GM23338 (cell line): ENCODE results near the gene ZFYVE16. TPM values are rescaled to one million over a fixed set of nuclear protein-coding genes. Genes with fewer than 3 reads are reported as not detected.

Source experiments
- ATAC-seq: fragments of 200-7000 bp; cut with Tn5 transposase; 3 replicates; pipeline ENCODE4 v1.9.1; 2020
- DNase-seq: peaks from one replicate; pipeline ENCODE4 v3.0.0-alpha.2; 2015; ENCODE audit warnings: low spot score
- H2AFZ ChIP-seq: fragments of 200-600 bp; sonication (generic); 2 replicates; pipeline ENCODE4 v1.8.0; 2016; ENCODE audit warnings: antibody characterized with exemption, mild to moderate bottlenecking, moderate library complexity
- H3F3A ChIP-seq: fragments of 200-600 bp; sonication (generic); replicated peaks from 2 replicates; pipeline ENCODE4 v1.8.0; 2017; ENCODE audit warnings: antibody characterized with exemption, mixed run types, low read depth
- H3K27ac ChIP-seq: fragments of 200-600 bp; sonication (generic); 2 replicates; pipeline ENCODE4 v1.6.1; 2016; ENCODE audit warnings: low read depth
- H3K27me3 ChIP-seq: fragments of 200-600 bp; sonication (generic); 2 replicates; pipeline ENCODE4 v1.8.0; 2016; ENCODE audit warnings: mild to moderate bottlenecking, mixed run types, moderate library complexity; ENCODE audit not compliant: insufficient read depth
- H3K36me3 ChIP-seq: fragments of 200-600 bp; sonication (generic); 2 replicates; pipeline ENCODE4 v1.8.0; 2016; ENCODE audit warnings: mild to moderate bottlenecking; ENCODE audit not compliant: insufficient read depth
- H3K4me1 ChIP-seq: fragments of 200-600 bp; sonication (generic); 2 replicates; pipeline ENCODE4 v1.8.0; 2016; ENCODE audit warnings: mild to moderate bottlenecking, moderate library complexity; ENCODE audit not compliant: insufficient read depth
- H3K4me2 ChIP-seq: fragments of 200-600 bp; sonication (generic); 2 replicates; pipeline ENCODE4 v1.7.1; 2017; ENCODE audit warnings: mixed run types
- H3K4me3 ChIP-seq: fragments of 200-600 bp; sonication (generic); 2 replicates; pipeline ENCODE4 v1.6.1; 2016; ENCODE audit warnings: mixed run types
- H3K79me2 ChIP-seq: fragments of 200-600 bp; sonication (generic); replicated peaks from 2 replicates; pipeline ENCODE4 v1.8.0; 2017; ENCODE audit warnings: mild to moderate bottlenecking; ENCODE audit not compliant: insufficient read depth
- H3K9me2 ChIP-seq: fragments of 200-600 bp; sonication (generic); 2 replicates; pipeline ENCODE4 v1.8.0; 2017; ENCODE audit not compliant: insufficient read depth
- H4K20me1 ChIP-seq: fragments of 200-600 bp; sonication (generic); replicated peaks from 2 replicates; pipeline ENCODE4 v1.8.0; 2017; ENCODE audit warnings: mild to moderate bottlenecking; ENCODE audit not compliant: insufficient read depth
- H3K27ac Mint-ChIP-seq: 2 replicates; pipeline ENCODE4 v1.8.0; 2020; ENCODE audit warnings: inconsistent platforms, mild to moderate bottlenecking, moderate library complexity, mixed read lengths
- H3K27me3 Mint-ChIP-seq: 3 replicates; pipeline ENCODE4 v1.8.0; 2022; ENCODE audit warnings: low read depth, mild to moderate bottlenecking, moderate library complexity, mixed read lengths, inconsistent platforms; ENCODE audit not compliant: insufficient read depth, poor library complexity
- H3K36me3 Mint-ChIP-seq: 3 replicates; pipeline ENCODE4 v1.8.0; 2021; ENCODE audit warnings: low read depth, mild to moderate bottlenecking, inconsistent platforms, moderate library complexity, mixed read lengths
- H3K4me1 Mint-ChIP-seq: 3 replicates; pipeline ENCODE4 v1.8.0; 2020; ENCODE audit warnings: mild to moderate bottlenecking, inconsistent platforms, mixed read lengths
- H3K4me3 Mint-ChIP-seq: 3 replicates; pipeline ENCODE4 v1.8.0; 2021; ENCODE audit warnings: moderate library complexity, mild to moderate bottlenecking, inconsistent platforms, mixed read lengths
- H3K9me3 Mint-ChIP-seq: 3 replicates; pipeline ENCODE4 v1.8.0; 2020; ENCODE audit warnings: moderate library complexity, mild to moderate bottlenecking, inconsistent platforms, mixed read lengths
- CREB1 ChIP-seq: fragments of 250-450 bp; sonication (Bioruptor Pico); IDR thresholded peaks from 2 replicates; pipeline ENCODE4 v1.5.0; 2020; ENCODE audit warnings: low read depth, mild to moderate bottlenecking, moderate library complexity
- EZH2 ChIP-seq: fragments of 200-600 bp; sonication (generic); IDR thresholded peaks from one replicate; pipeline ENCODE4 v1.8.0; 2017; ENCODE audit warnings: antibody characterized with exemption, mild to moderate bottlenecking, low read depth; ENCODE audit not compliant: unreplicated experiment
- EZH2phosphoT487 ChIP-seq: fragments of 200-600 bp; sonication (generic); IDR thresholded peaks from one replicate; pipeline ENCODE4 v1.8.1; 2018; ENCODE audit warnings: antibody characterized with exemption; ENCODE audit not compliant: unreplicated experiment
- JUNB ChIP-seq: IDR thresholded peaks from one replicate; pipeline ENCODE4 v1.6.1; 2016; ENCODE audit warnings: antibody characterized with exemption; ENCODE audit not compliant: unreplicated experiment
- POLR2AphosphoS5 ChIP-seq: IDR thresholded peaks from 2 replicates; pipeline ENCODE4 v1.6.1; 2016; ENCODE audit warnings: antibody characterized with exemption, low read depth
- STAT1 ChIP-seq: IDR thresholded peaks from one replicate; pipeline ENCODE4 v1.6.1; 2016; ENCODE audit warnings: antibody characterized with exemption; ENCODE audit not compliant: unreplicated experiment
- ZNF114 ChIP-seq: fragments of 250-450 bp; sonication (Bioruptor Pico); IDR thresholded peaks from 2 replicates; pipeline ENCODE4 v1.5.0; 2020; ENCODE audit warnings: mild to moderate bottlenecking, moderate library complexity
- ZNF331 ChIP-seq: fragments of 250-450 bp; sonication (Bioruptor Pico); IDR thresholded peaks from 2 replicates; pipeline ENCODE4 v1.5.0; 2020; ENCODE audit warnings: low read depth, mild to moderate bottlenecking, moderate library complexity
- polyA plus RNA-seq: library from polyadenylated mRNA; unstranded; fragments of >200 nt; fragmentation: Nextera tagmentation; extraction: Ambion mirVana; gene quantifications from 2 replicates; pipeline ENCODE4 v1.2.1, GENCODE V29; 2016
- total RNA-seq: library from RNA; depleted of rRNA; stranded (reverse); fragments of >200 nt; shearing (Covaris generic); gene quantifications from 2 replicates; pipeline ENCODE4 v1.2.3, GENCODE V29; 2014
- TF ChIP-seq, protein P1 (sequence below): fragments of 250-450 bp; sonication (Bioruptor Pico); IDR thresholded peaks from 2 replicates; pipeline ENCODE4 v1.5.0; 2020; ENCODE audit warnings: mild to moderate bottlenecking, moderate library complexity
- TF ChIP-seq, protein P2 (sequence below): IDR thresholded peaks from 2 replicates; pipeline ENCODE4 v1.6.1; 2016; ENCODE audit warnings: antibody characterized with exemption
- TF ChIP-seq, protein P3 (sequence below), 2 experiments: fragments of 200-600 bp in 1 of 2; sonication (generic) in 1 of 2; conservative IDR thresholded peaks; 2 replicates each; pipeline versions ENCODE4 v1.5.1 to v1.6.1; 2016 to 2017; ENCODE audit warnings: antibody characterized with exemption in 2 of 2, low read depth in 2 of 2, mild to moderate bottlenecking in 2 of 2, moderate library complexity in 1 of 2

The ZFYVE16 gene
- total and polyA plus RNA-seq, 2 experiments from 2014 or later: 24.2 to 26.6 TPM

DNA sequence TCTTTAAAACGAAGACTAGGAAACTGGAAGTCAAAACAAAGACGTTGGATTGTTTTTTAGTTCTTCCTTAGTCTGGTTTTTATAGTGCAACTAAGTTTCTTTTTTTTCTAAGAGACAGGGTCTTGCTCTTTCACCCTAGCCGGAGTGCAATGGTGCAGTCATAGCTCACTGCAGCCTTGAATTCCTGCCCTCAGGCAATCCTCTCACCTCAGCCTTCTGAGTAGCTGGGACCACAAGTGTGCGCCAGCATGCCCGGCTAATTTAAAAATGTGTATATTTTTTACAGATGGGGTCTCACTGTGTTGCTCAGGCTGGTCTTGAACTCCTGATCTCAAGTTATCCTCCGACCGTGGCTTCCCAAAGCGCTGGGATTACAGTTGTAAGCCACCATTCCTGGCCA, 27.6 kb downstream of the ZFYVE16 start (continued):
- TF ChIP-seq, protein P1, sequence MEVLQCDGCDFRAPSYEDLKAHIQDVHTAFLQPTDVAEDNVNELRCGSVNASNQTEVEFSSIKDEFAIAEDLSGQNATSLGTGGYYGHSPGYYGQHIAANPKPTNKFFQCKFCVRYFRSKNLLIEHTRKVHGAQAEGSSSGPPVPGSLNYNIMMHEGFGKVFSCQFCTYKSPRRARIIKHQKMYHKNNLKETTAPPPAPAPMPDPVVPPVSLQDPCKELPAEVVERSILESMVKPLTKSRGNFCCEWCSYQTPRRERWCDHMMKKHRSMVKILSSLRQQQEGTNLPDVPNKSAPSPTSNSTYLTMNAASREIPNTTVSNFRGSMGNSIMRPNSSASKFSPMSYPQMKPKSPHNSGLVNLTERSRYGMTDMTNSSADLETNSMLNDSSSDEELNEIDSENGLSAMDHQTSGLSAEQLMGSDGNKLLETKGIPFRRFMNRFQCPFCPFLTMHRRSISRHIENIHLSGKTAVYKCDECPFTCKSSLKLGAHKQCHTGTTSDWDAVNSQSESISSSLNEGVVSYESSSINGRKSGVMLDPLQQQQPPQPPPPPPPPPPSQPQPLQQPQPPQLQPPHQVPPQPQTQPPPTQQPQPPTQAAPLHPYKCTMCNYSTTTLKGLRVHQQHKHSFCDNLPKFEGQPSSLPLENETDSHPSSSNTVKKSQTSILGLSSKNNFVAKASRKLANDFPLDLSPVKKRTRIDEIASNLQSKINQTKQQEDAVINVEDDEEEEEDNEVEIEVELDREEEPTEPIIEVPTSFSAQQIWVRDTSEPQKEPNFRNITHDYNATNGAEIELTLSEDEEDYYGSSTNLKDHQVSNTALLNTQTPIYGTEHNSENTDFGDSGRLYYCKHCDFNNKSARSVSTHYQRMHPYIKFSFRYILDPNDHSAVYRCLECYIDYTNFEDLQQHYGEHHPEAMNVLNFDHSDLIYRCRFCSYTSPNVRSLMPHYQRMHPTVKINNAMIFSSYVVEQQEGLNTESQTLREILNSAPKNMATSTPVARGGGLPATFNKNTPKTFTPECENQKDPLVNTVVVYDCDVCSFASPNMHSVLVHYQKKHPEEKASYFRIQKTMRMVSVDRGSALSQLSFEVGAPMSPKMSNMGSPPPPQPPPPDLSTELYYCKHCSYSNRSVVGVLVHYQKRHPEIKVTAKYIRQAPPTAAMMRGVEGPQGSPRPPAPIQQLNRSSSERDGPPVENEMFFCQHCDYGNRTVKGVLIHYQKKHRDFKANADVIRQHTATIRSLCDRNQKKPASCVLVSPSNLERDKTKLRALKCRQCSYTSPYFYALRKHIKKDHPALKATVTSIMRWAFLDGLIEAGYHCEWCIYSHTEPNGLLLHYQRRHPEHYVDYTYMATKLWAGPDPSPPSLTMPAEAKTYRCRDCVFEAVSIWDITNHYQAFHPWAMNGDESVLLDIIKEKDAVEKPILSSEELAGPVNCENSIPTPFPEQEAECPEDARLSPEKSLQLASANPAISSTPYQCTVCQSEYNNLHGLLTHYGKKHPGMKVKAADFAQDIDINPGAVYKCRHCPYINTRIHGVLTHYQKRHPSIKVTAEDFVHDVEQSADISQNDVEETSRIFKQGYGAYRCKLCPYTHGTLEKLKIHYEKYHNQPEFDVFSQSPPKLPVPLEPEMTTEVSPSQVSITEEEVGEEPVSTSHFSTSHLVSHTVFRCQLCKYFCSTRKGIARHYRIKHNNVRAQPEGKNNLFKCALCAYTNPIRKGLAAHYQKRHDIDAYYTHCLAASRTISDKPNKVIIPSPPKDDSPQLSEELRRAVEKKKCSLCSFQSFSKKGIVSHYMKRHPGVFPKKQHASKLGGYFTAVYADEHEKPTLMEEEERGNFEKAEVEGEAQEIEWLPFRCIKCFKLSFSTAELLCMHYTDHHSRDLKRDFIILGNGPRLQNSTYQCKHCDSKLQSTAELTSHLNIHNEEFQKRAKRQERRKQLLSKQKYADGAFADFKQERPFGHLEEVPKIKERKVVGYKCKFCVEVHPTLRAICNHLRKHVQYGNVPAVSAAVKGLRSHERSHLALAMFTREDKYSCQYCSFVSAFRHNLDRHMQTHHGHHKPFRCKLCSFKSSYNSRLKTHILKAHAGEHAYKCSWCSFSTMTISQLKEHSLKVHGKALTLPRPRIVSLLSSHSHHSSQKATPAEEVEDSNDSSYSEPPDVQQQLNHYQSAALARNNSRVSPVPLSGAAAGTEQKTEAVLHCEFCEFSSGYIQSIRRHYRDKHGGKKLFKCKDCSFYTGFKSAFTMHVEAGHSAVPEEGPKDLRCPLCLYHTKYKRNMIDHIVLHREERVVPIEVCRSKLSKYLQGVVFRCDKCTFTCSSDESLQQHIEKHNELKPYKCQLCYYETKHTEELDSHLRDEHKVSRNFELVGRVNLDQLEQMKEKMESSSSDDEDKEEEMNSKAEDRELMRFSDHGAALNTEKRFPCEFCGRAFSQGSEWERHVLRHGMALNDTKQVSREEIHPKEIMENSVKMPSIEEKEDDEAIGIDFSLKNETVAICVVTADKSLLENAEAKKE: no peak
- TF ChIP-seq ZNF114 (CRISPR knock-in tag) (no peak), POLR2AphosphoS5 (no peak)

DNA sequence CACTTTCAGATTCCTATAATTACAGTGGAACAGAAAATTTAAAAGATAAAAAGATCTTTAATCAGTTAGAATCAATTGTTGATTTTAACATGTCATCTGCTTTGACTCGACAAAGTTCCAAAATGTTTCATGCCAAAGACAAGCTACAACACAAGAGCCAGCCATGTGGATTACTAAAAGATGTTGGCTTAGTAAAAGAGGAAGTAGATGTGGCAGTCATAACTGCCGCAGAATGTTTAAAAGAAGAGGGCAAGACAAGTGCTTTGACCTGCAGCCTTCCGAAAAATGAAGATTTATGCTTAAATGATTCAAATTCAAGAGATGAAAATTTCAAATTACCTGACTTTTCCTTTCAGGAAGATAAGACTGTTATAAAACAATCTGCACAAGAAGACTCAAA, 29.5 kb downstream of the ZFYVE16 start:
- Mint-ChIP-seq H3K36me3 (peaks cover 14% of the 10 kb centered on the region), H3K27ac (no peak overlapping the region), H3K4me3 (no peak overlapping the region), H3K9me3 (no peaks in the 10 kb centered on the region; the same call in 2 of the 3 replicates), H3K27me3 (no peaks in the 10 kb centered on the region), H3K4me1 (peaks cover 6% of the 10 kb centered on the region; the same call in 2 of the 3 replicates)
- ATAC-seq (no peak), DNase-seq (no peak)
- Histone ChIP-seq H3K27me3 (no peaks in the 10 kb centered on the region), H3K36me3 (peaks cover 16% of the 10 kb centered on the region), H3F3A (no peaks in the 10 kb centered on the region; the same call in 1 of the 2 replicates), H3K4me1 (no peaks in the 10 kb centered on the region), H2AFZ (no peak overlapping the region), H4K20me1 (0 out of 2 replicates have a peak, but pooled peaks cover 3% of the 10 kb centered on the region), H3K4me3 (no peak overlapping the region), H3K27ac (no peak overlapping the region), H3K4me2 (no peak overlapping the region), H3K79me2 (no peaks in the 10 kb centered on the region), H3K9me2 (no peaks in the 10 kb centered on the region)
- TF ChIP-seq JUNB (no peak), STAT1 (no peak), CREB1 (CRISPR knock-in tag) (no peak), ZNF114 (CRISPR knock-in tag) (no peak), ZNF331 (no peak), EZH2phosphoT487 (no peak), EZH2 (no peak), POLR2AphosphoS5 (no peak)
- TF ChIP-seq, protein P2, sequence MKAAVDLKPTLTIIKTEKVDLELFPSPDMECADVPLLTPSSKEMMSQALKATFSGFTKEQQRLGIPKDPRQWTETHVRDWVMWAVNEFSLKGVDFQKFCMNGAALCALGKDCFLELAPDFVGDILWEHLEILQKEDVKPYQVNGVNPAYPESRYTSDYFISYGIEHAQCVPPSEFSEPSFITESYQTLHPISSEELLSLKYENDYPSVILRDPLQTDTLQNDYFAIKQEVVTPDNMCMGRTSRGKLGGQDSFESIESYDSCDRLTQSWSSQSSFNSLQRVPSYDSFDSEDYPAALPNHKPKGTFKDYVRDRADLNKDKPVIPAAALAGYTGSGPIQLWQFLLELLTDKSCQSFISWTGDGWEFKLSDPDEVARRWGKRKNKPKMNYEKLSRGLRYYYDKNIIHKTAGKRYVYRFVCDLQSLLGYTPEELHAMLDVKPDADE: no peak
- TF ChIP-seq, protein P3, sequence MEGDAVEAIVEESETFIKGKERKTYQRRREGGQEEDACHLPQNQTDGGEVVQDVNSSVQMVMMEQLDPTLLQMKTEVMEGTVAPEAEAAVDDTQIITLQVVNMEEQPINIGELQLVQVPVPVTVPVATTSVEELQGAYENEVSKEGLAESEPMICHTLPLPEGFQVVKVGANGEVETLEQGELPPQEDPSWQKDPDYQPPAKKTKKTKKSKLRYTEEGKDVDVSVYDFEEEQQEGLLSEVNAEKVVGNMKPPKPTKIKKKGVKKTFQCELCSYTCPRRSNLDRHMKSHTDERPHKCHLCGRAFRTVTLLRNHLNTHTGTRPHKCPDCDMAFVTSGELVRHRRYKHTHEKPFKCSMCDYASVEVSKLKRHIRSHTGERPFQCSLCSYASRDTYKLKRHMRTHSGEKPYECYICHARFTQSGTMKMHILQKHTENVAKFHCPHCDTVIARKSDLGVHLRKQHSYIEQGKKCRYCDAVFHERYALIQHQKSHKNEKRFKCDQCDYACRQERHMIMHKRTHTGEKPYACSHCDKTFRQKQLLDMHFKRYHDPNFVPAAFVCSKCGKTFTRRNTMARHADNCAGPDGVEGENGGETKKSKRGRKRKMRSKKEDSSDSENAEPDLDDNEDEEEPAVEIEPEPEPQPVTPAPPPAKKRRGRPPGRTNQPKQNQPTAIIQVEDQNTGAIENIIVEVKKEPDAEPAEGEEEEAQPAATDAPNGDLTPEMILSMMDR (conservative IDR thresholded peaks at IDR 0.05; ENCODE audit: low read depth in 2 of 2): no peak
